Fibroblast of lung (primary cell): ENCODE results near the gene SCGN. TPM values are rescaled to one million over a fixed set of nuclear protein-coding genes. Genes with fewer than 3 reads are reported as not detected.

Source experiments
- DNase-seq, 2 donors: peaks; one replicate each; pipeline versions ENCODE4 v3.0.0 to v3.0.0-alpha.2; 2010; ENCODE audit warnings: low read depth in 2 of 2
- H2AFZ ChIP-seq: 2 replicates; pipeline ENCODE4 v1.5.1; 2012; ENCODE audit warnings: low read length, control low read depth, inconsistent platforms
- H3K27ac ChIP-seq: 2 replicates; pipeline ENCODE4 v1.5.1; 2011; ENCODE audit warnings: low read length, control low read depth; ENCODE audit not compliant: insufficient read depth
- H3K27me3 ChIP-seq: 2 replicates; pipeline ENCODE4 v1.5.1; 2011; ENCODE audit warnings: mild to moderate bottlenecking, low read length; ENCODE audit not compliant: control insufficient read depth, insufficient read depth
- H3K36me3 ChIP-seq: 2 replicates; pipeline ENCODE4 v1.5.1; 2011; ENCODE audit warnings: low read length; ENCODE audit not compliant: control insufficient read depth, insufficient read depth
- H3K4me1 ChIP-seq: 2 replicates; pipeline ENCODE4 v1.5.1; 2011; ENCODE audit warnings: low read length; ENCODE audit not compliant: control insufficient read depth, insufficient read depth; ENCODE audit errors: extremely low read depth
- H3K4me2 ChIP-seq: 2 replicates; pipeline ENCODE4 v1.5.1; 2011; ENCODE audit warnings: low read length, control low read depth; ENCODE audit not compliant: insufficient read depth; ENCODE audit errors: extremely low read depth
- H3K4me3 ChIP-seq, 4 experiments: fragments of 200-600 bp in 1 of 4; sonication (generic) in 1 of 4; replicated peaks in 1 of 4; 2 replicates each; pipeline ENCODE4 v1.5.1; 2011 to 2016; ENCODE audit warnings: low read length in 4 of 4, low read depth in 3 of 4, mild to moderate bottlenecking in 3 of 4, control low read depth in 2 of 4, inconsistent platforms in 1 of 4, mixed read lengths in 1 of 4; ENCODE audit not compliant: insufficient read depth in 1 of 4; ENCODE audit errors: control extremely low read depth in 1 of 4
- H3K79me2 ChIP-seq: 2 replicates; pipeline ENCODE4 v1.5.1; 2012; ENCODE audit warnings: mild to moderate bottlenecking, low read length, inconsistent platforms; ENCODE audit not compliant: control insufficient read depth, insufficient read depth
- H3K9ac ChIP-seq: 2 replicates; pipeline ENCODE4 v1.5.1; 2011; ENCODE audit warnings: mild to moderate bottlenecking, low read length, control low read depth; ENCODE audit not compliant: insufficient read depth
- H3K9me3 ChIP-seq: 2 replicates; pipeline ENCODE4 v1.5.1; 2012; ENCODE audit warnings: low read depth, low read length; ENCODE audit not compliant: control insufficient read depth, insufficient read depth
- H4K20me1 ChIP-seq: 2 replicates; pipeline ENCODE4 v1.5.1; 2011; ENCODE audit warnings: low read length; ENCODE audit not compliant: control insufficient read depth, insufficient read depth; ENCODE audit errors: extremely low read depth
- EZH2 ChIP-seq: IDR thresholded peaks from 2 replicates; pipeline ENCODE4 v1.5.1; 2012; ENCODE audit warnings: low read length, control low read depth, mild to moderate bottlenecking; ENCODE audit errors: missing control alignments
- polyA plus RNA-seq, 2 donors: library from polyadenylated mRNA; depleted of rRNA in 1 of 2; stranded (reverse) in 1 of 2; unstranded in 1 of 2; fragments of >200 nt; gene quantifications; 2 replicates each; pipeline ENCODE4 v1.2.1, GENCODE V29; 2011 to 2012; ENCODE audit warnings: missing spikeins in 1 of 2
- total RNA-seq: library from RNA; depleted of rRNA; stranded (reverse); fragments of >200 nt; gene quantifications from 2 replicates; pipeline ENCODE4 v1.2.1, GENCODE V29; 2014
- TF ChIP-seq, protein P1 (sequence below), 2 donors: IDR thresholded peaks in 1 of 2; conservative IDR thresholded peaks in 1 of 2; 1 replicate in 1 of 2; 2 replicates in 1 of 2; pipeline ENCODE4 v1.5.1; 2011 to 2012; ENCODE audit warnings: low read length in 2 of 2, control low read depth in 1 of 2, inconsistent platforms in 1 of 2, low read depth in 1 of 2, mild to moderate bottlenecking in 1 of 2

The SCGN gene
- total and polyA plus RNA-seq, 2 donors (not counting 1 experiment from before 2014, with no cell fraction given) = not detected

DNA sequence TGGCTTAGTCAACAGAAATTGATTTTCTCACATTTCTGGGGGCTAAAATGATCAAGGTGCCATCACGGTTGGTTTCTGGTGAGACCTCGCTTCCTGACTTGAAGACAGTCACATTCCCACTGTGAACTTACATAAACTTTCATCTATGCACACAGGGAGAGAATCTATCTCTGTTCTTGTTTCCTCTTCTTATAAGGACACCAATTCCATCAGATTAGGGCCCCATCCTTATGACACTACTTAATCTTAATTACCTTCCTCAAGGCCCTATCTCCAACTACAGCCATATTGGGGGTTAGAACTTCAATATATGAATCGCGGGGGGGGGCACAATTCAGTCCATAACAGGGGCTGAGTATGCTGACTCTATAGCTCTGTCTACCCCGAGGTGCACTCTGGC lies 10.6 kb upstream of the SCGN start:
- Histone ChIP-seq H3K9me3 (no peaks in the 10 kb centered on the region), H3K4me2 (no peak overlapping the region), H3K36me3 (no peaks in the 10 kb centered on the region), H2AFZ (no peak overlapping the region), H3K4me1 (no peaks in the 10 kb centered on the region), H3K27ac (no peak overlapping the region), H4K20me1 (no peaks in the 10 kb centered on the region), H3K27me3 (no peaks in the 10 kb centered on the region), H3K79me2 (no peaks in the 10 kb centered on the region), H3K9ac (no peak overlapping the region), H3K4me3 (no peak overlapping the region)
- TF ChIP-seq, protein P1, sequence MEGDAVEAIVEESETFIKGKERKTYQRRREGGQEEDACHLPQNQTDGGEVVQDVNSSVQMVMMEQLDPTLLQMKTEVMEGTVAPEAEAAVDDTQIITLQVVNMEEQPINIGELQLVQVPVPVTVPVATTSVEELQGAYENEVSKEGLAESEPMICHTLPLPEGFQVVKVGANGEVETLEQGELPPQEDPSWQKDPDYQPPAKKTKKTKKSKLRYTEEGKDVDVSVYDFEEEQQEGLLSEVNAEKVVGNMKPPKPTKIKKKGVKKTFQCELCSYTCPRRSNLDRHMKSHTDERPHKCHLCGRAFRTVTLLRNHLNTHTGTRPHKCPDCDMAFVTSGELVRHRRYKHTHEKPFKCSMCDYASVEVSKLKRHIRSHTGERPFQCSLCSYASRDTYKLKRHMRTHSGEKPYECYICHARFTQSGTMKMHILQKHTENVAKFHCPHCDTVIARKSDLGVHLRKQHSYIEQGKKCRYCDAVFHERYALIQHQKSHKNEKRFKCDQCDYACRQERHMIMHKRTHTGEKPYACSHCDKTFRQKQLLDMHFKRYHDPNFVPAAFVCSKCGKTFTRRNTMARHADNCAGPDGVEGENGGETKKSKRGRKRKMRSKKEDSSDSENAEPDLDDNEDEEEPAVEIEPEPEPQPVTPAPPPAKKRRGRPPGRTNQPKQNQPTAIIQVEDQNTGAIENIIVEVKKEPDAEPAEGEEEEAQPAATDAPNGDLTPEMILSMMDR (conservative IDR thresholded peaks at IDR 0.05 in 1 of 2, IDR thresholded peaks at IDR 0.05 in 1 of 2; ENCODE audit: low read depth in 1 of 2, low read length in 2 of 2) = no peak
- no peak for TF ChIP-seq EZH2
- DNase-seq = no peak

- Histone ChIP-seq H3K4me1 (no peaks in the 10 kb centered on the region), H3K27me3 (no peaks in the 10 kb centered on the region), H3K27ac (no peak overlapping the region), H3K79me2 (no peaks in the 10 kb centered on the region), H3K9me3 (no peaks in the 10 kb centered on the region), H4K20me1 (no peaks in the 10 kb centered on the region), H3K36me3 (no peaks in the 10 kb centered on the region), H3K4me2 (no peak overlapping the region), H3K9ac (no peak overlapping the region), H3K4me3 (no peak overlapping the region), H2AFZ (no peak overlapping the region)
- DNase-seq = no peak
- no peak for TF ChIP-seq EZH2
- TF ChIP-seq, protein P1 (conservative IDR thresholded peaks at IDR 0.05 in 1 of 2, IDR thresholded peaks at IDR 0.05 in 1 of 2; ENCODE audit: low read depth in 1 of 2, low read length in 2 of 2) = no peak
Observed at GRCh38 chr6:25641940-25642666, 9.9 kb upstream of the SCGN start.

GRCh38 chr6:25642667-25643328 lies 9.2 kb upstream of the SCGN start:
- Histone ChIP-seq H3K79me2 (no peaks in the 10 kb centered on the region), H4K20me1 (no peaks in the 10 kb centered on the region), H3K4me3 (no peak overlapping the region), H3K27me3 (no peaks in the 10 kb centered on the region), H3K36me3 (no peaks in the 10 kb centered on the region), H3K9me3 (no peaks in the 10 kb centered on the region), H3K4me1 (no peaks in the 10 kb centered on the region), H3K4me2 (no peak overlapping the region), H2AFZ (no peak overlapping the region), H3K9ac (no peak overlapping the region), H3K27ac (no peak overlapping the region)
- DNase-seq = no peak
- TF ChIP-seq, protein P1 (conservative IDR thresholded peaks at IDR 0.05 in 1 of 2, IDR thresholded peaks at IDR 0.05 in 1 of 2; ENCODE audit: low read depth in 1 of 2, low read length in 2 of 2) = no peak
- TF ChIP-seq EZH2 = no peak
